ENCODE data around the gene UHRF1.

Gene UHRF1

DNA sequence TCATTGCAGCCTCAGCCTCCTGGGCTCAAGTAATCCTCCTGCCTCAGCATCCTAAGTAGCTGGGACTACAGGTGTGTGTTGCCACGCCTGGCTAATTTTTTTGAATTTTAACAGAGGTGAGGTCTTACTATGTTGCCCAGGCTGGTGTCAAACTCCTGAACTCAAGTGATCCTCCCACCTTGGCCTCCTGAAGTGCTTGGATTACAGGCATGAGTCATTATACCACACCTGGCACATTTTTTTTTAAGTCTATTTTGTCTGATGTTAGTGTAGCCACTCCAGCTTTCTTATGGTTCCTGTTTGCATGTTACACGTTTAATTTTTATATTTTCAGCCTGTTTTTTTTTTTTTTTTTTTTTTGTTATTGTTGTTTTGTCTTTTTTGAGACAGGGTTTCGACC, 84.4 kb downstream of the UHRF1 start:
- DNase-seq = no peak

- no peak for DNase-seq
These were observed 87.4 kb downstream of the UHRF1 start for GRCh38 chr19:4996701-4997100.

- no peak for DNase-seq
These were observed 88.0 kb downstream of the UHRF1 start for GRCh38 chr19:4997297-4997696.

DNA sequence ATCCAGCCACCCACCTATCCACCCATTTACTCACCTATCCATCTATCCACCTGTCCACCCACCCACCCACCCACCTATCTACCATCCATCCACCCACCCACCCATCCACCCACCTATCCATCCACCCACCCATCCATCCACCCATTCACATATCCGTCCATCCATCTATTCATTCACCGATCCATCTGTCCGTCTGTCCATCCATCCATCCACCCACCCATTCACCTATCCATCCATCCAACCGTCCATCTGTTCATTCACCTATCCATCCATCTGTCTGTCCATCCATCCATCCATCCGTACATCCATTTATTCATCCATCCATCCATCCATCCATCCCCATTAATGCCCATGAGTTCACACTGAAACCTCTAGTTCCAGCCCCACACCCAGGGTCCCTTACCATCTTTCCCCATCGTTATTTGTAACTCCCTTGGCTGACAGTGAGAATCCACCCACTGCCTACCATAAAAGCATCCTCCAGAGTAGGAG, 90.9 kb downstream of the UHRF1 start:
- no peak for DNase-seq

- peak; percentile 8 for DNase-seq
These were observed 92.3 kb downstream of the UHRF1 start for GRCh38 chr19:5001615-5002014.

GRCh38 chr19:5002143-5002542, 92.8 kb downstream of the UHRF1 start:
- DNase-seq = no peak

DNA sequence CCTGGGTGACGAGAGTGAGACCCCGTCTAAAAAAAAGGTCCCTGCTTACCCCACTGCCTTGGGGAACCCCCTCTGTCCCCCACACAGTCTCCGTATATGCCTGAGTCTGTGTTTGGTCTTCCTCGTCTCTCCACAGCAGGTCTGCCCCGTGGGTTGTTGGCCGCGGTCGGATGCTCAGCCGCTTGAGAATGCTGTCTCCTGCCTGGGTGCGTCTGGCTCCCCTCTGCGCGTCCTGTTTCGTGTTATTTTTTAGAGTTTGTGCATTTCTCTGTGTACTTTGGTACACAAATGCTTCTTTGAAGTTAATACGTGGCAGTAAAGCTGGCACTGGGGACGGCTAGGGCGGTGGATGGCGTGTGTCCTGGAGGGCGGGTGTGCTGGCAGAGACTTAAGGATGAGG, 94.5 kb downstream of the UHRF1 start:
- DNase-seq = no peak

DNA sequence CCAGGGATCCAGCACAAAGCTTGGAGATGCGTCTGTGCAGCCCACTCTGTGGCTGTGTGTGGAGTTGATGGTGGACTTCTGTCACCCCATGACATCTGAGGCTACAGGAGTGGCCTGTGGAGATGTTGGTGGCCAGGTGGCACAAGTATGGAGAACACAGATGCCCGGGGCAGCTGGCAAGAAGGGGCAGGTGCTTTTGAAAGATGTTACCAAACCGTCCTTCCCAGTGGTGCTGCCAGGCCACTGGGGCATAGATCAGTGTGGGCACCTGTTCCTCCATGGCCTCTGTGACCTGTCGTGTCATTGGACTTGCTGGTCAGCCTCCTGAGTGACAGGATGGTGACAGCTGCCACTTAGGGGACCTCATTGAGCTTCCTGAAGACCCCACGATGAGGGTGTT, 95.8 kb downstream of the UHRF1 start:
- DNase-seq = no peak

DNA sequence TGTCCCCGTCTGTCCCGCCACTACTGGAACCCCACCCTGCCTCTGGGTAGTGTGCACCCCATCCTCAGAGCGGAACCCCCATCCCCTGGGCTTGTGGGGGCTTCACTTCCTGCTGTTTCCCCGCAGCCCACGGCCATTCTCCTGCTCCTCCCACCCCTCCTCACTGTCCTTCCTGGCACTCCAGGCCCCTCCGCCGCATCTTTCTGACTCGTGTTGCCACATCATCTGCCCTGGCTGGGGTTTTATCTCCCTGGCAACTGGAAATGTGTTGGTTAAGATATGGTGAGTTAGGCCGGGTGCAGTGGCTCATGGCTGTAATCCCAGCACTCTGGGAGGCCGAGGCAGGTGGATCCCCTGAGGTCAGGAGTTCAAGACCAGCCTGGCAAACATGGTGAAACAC, 96.9 kb downstream of the UHRF1 start:
- DNase-seq = no peak

DNA sequence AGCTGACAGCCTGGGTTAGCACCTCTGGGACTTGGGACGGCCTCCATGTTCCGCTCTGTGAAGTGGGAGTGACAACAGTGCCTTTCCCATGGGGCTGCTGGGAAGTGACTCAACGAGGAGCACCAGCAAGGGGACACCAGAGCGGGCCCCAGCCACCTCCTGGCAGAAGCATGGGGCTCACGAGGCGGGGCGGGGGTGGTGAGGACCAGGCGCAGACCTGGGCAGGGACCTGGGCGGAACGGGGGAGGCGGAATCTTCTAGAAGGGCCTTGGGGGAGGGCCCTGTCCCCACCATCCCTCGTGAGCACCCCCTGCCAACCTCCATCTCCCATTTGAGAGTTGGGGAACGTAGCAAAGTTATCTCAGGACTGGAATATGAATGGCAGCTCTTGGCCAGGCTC, 97.5 kb downstream of the UHRF1 start:
- no peak for DNase-seq

Data from CD4-positive, alpha-beta T cell treated with Interleukin-4 for 4 hours (primary cell).